ENCODE measurements around the gene ATP10A.

DNA sequence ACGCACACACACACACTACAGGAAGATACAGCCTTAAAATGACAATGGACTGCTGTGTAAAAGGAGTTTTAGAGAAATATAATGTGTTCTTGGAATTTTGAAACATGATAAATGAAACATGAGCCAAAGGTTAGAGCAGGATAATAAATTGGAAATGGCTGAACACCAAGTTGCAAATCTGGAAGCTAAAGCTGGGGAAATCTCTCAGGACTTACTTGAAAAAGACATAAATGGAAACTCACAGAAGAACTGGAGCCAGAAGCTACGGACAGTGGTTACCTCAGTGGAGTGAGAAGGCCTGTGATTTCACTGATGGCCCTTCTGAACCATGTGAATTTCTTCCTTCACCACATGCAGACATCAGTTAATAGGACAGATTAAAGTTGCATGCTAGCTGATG, 37.3 kb upstream of the ATP10A start:
- TF ChIP-seq POLR2A (IDR thresholded peaks at IDR 0.05), result no peak
- TF ChIP-seq, protein P1, sequence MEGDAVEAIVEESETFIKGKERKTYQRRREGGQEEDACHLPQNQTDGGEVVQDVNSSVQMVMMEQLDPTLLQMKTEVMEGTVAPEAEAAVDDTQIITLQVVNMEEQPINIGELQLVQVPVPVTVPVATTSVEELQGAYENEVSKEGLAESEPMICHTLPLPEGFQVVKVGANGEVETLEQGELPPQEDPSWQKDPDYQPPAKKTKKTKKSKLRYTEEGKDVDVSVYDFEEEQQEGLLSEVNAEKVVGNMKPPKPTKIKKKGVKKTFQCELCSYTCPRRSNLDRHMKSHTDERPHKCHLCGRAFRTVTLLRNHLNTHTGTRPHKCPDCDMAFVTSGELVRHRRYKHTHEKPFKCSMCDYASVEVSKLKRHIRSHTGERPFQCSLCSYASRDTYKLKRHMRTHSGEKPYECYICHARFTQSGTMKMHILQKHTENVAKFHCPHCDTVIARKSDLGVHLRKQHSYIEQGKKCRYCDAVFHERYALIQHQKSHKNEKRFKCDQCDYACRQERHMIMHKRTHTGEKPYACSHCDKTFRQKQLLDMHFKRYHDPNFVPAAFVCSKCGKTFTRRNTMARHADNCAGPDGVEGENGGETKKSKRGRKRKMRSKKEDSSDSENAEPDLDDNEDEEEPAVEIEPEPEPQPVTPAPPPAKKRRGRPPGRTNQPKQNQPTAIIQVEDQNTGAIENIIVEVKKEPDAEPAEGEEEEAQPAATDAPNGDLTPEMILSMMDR (IDR thresholded peaks at IDR 0.05), result no peak
